Testis (tissue), 2 donors: ENCODE results near the gene CD151.

Experiments
- CTCF ChIP-seq, 3 experiments: fragments of 450-650 bp in 2 of 3; fragments of 200-600 bp in 1 of 3; sonication (generic) in 1 of 3; IDR thresholded peaks; one replicate each; pipeline ENCODE4 v1.5.1; 2016 to 2019; ENCODE audit warnings: antibody characterized with exemption in 3 of 3, mild to moderate bottlenecking in 2 of 3, moderate library complexity in 1 of 3
- POLR2A ChIP-seq: fragments of 450-650 bp; IDR thresholded peaks from one replicate; pipeline ENCODE4 v1.6.1; 2017; ENCODE audit warnings: antibody characterized with exemption, mild to moderate bottlenecking, moderate library complexity

DNA sequence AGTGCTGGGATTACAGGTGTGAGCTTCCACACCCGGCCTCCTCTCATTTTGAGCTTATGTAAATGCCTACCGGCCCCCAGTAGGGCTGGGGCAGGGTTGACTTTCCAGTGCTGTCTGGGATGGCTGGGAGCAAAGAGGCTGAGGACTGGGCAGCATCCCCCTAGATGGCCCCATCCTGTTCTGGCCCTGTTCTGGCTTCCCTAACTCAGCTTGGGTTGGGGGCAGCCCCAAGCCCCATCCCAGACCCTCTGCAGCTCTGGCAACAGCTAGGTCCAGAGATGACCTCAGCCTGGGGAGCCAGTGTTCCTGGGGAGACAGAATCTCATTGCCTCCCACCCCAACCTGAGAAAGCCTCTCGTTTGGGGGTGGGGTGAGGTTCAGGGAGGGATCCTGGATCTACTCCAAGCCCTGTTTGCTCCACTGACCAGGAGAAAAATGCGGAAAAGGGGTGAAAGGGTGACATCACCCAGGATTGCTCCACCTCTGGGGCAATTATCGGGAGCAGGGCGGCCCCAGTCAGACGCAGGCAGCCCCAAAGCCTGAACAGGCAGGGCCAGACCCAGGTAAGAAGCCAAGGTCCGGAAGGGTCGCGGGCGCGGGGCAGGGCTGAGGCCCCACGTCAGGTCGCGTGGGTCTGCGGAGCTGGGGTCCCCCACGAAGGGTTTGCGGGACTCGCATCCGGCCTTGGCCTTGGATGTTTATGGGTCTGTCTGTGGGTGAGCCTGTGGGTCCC is 14.2 kb upstream of the CD151 start, which contains the start of gene PNPLA2:
- TF ChIP-seq CTCF (IDR thresholded peaks at IDR 0.05) (no peak), POLR2A (no peak)
